RWPE1 (cell line): ENCODE data around the gene CCDC88C.

ENCODE experiments used
- CTCF ChIA-PET: fragments of 350-600 bp; sonication (Branson Sonifier 250); formaldehyde crosslinking; extraction: SDS; loops from one replicate; lab custom pipeline; 2021; lab: Yijun Ruan, JAX
- POLR2A ChIA-PET: fragments of 400-600 bp; formaldehyde crosslinking; extraction: SDS; loops from one replicate; lab custom pipeline; 2020; ENCODE audit warnings: antibody characterized with exemption; ENCODE audit not compliant: low non-redundant PET; lab: Yijun Ruan, JAX
- DNase-seq: peaks from one replicate; pipeline ENCODE4 v3.0.0; 2012; ENCODE audit warnings: low spot score
- H3K27ac ChIP-seq: fragments of 450-650 bp; 2 replicates; pipeline ENCODE4 v1.5.1; 2017
- TF ChIP-seq, protein P1 (sequence below): fragments of 450-650 bp; conservative IDR thresholded peaks from 2 replicates; pipeline ENCODE4 v1.5.1; 2017; ENCODE audit warnings: low read depth, mild to moderate bottlenecking

The CCDC88C gene

DNA sequence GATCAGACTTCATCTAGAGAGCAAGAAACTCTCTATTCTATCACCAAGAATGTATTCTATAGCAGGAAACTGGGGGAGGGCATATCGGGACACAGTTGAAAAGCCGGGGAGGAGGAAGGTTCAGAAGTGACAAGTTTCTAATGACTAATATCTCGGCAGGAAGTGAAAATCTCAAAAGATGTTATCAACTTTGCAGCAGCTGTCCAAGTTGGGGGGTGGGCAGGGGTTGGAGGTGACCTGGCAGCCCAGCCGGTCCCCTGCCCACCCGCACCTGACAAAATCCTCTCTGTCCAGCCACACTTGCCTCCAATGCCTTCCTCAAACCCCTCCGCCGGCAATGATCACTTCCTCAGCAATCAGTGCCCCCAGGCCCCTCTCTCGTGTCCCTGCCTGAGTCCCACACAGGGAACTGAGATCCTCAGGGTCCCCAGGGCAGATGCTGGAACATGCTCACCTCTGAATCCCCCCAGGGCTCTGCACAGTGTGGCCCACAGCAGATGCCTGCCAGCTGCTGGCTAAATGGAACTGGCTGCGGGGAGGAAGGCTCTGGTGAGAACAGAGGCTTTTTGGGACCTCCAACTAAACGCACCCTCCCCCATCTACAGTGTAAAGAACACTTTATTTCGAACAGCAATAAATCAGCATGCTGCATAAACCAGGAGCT, 43.9 kb downstream of the CCDC88C start:
- DNase-seq: no peak
- TF ChIP-seq, protein P1, sequence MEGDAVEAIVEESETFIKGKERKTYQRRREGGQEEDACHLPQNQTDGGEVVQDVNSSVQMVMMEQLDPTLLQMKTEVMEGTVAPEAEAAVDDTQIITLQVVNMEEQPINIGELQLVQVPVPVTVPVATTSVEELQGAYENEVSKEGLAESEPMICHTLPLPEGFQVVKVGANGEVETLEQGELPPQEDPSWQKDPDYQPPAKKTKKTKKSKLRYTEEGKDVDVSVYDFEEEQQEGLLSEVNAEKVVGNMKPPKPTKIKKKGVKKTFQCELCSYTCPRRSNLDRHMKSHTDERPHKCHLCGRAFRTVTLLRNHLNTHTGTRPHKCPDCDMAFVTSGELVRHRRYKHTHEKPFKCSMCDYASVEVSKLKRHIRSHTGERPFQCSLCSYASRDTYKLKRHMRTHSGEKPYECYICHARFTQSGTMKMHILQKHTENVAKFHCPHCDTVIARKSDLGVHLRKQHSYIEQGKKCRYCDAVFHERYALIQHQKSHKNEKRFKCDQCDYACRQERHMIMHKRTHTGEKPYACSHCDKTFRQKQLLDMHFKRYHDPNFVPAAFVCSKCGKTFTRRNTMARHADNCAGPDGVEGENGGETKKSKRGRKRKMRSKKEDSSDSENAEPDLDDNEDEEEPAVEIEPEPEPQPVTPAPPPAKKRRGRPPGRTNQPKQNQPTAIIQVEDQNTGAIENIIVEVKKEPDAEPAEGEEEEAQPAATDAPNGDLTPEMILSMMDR: no peak
- H3K27ac ChIP-seq: peak overlapping the region; percentile 93
- ChIA-PET CTCF (interaction anchor here (0.5 kb wide), 1 partner anchor 49 kb away, joined by 3 read pairs; no protein-coding TSS in a partner anchor), POLR2A (no interaction called here)

DNA sequence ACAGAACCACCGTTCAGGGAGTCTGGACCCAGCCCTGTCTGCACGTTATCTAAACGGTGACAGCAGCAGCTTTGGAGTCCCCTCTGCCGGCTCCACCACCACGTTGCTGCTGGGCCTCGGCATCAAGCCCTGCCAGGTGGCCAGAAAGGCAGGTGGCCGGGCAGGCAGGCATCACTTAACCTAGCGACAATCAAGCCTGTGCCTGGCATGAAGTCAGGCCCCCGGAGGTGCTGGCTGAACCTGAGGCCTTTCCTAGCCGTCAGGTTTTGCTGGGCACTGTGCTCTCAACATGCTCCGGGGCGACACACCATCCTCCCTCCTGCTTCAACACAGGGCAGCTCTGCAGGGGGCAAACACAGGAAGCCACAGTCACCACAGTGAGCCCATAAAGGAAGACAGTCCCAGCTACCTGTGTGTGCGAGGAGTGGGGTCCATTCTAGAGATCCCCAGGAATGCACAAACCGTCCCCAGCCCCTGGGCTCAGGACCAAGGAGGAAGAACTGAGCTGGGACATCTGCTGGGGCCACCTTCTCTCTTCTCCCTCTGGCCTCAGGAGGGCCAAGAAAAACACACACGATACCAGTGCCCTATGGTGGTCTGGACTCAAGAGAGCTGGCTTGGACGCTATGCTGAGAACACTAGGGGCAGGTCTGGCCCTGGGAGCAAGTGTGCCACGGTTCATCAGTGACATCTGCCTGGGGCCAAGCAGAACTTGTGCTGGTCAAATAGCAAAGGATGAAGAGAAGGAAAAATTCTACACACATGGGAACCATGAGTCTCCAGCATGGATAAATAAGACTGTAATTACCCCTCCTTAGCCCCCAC, 44.7 kb downstream of the CCDC88C start:
- CTCF ChIA-PET: interaction anchor here (0.5 to 0.7 kb wide), 3 partner anchors 44 to 49 kb away, joined by 3 to 4 read pairs (median 3); no protein-coding TSS in a partner anchor
- TF ChIP-seq, protein P1: no peak
- POLR2A ChIA-PET: no interaction called here
- H3K27ac ChIP-seq: peak overlapping the region; percentile 93
- no peak for DNase-seq

DNA sequence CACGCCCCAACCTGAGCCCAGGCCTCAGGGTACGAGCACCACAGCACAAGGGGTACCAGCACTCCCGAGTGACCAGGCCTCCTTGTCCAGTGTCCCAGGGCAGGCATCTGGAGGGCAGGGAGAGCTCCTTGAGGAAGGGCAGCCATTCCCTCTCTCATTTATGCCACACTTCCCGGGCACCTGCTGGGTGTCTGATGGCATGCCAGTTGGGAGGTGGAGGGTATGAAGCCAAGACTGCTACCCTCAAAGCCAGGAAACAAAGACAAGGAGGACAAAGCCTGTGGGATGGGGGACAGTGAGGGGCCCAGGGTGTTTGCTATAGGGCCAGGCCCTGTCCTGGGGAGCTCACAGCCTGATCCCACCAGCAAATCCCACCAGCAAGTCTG, 45.6 kb downstream of the CCDC88C start:
- CTCF ChIA-PET: interaction anchor here (0.5 to 0.7 kb wide), 3 partner anchors 45 to 49 kb away, joined by 3 to 8 read pairs (median 4); no protein-coding TSS in a partner anchor
- peak overlapping the region; percentile 93 for H3K27ac ChIP-seq
- no peak for DNase-seq
- POLR2A ChIA-PET: no interaction called here
- TF ChIP-seq, protein P1: no peak

DNA sequence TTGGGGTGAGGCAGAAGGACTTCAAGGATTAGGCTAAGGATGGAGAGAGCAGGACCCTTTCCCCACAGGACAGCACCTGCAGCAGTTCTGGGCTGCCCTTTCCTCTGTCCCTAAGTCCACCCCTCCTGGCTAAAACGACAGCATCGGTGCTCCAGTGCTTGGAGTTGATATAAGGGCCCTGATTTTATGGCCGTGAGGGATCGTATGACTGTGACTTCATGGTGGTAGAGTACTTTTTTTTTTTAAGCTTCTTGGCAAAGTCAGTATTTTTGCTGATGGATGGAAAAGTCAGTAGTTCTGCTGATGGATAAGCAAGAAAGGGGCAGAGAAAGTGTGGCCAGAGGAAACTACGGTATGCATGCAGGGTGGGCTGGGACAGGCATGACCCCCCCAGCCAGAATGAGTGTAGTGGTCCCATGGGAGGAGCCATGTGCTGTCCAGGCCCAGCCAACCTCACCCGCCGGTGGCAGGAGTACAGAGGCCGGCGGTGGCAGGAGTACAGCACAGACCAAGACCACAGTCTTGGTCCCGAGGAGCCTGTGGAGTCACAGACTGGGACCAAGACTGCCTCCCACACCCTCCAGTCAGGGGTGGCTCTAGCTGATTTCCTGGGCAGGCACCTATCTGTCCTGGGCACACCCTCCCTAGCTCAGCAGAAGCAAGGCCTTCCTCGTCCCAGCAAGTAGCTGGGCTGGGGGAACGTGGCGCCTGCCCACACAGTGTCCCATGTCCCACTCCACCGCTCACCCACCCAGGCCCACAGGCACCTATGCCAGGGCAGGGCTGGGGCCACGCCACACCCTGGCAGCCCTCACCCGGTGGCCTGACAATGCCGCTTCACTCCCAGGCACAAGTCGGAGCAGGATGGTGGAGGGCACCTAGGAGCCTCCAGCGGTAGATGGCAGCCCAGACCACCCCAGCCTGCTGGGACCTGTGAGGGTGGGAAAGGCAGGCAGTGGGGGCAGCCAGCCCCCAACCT, 46.3 kb downstream of the CCDC88C start:
- DNase-seq: no peak
- TF ChIP-seq, protein P1: no peak
- ChIA-PET POLR2A (no interaction called here), CTCF (interaction anchor here (0.7 kb wide), 1 partner anchor 48 kb away, joined by 8 read pairs; no protein-coding TSS in a partner anchor)
- H3K27ac ChIP-seq: peak overlapping the region; percentile 93

DNA sequence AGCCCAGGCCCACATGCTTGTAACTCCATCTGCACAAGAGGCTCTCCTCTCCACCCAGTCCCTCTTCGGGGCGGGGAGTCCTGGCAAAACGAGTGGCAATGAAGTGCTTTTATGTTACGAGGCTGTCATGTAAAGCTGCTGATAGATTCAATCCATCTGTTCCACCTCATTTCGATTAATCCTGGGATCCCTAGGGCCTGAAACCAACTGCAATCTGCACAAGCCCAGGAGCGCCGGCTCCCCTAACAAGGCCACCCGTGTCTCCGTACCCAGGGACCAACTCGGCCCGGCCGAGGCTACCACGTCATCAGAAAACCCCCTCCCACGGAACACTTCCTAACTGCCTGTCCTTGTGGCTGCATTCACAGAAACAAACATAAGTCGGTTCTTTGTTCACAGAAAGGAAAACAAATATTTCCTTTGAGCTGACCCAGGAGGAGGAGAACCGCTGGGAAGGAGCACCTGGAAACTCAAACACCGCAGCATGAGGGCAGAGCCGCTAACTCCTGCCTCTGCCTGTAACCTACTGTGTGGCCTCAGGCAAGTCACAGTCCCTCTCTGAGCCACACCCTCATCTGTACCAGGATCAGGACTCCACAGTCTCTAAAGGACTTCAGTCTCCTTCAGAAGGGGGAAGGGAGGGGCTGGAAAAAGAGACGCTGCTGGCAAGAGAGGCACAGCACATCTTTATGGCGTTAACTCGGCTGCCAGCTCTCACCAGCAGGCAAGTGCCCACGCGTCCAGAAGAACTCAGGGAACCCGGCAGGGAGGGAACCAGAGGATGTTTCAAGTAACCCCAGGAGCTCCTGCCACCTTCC, 47.8 kb downstream of the CCDC88C start:
- TF ChIP-seq, protein P1: no peak
- CTCF ChIA-PET: interaction anchor here (0.6 to 1.1 kb wide), 3 partner anchors 44 to 1353 kb away, joined by 3 read pairs; no protein-coding TSS in a partner anchor
- peak; percentile 70 for DNase-seq
- H3K27ac ChIP-seq: peak overlapping the region; percentile 93
- POLR2A ChIA-PET: no interaction called here
